Type B pancreatic cell (in vitro differentiated cells): Measurements from ENCODE around the gene ZFPL1. TPM values are rescaled to one million over a fixed set of nuclear protein-coding genes. Genes with fewer than 3 reads are reported as not detected.

ENCODE experiments used
- DNase-seq: peaks from one replicate; pipeline ENCODE4 v3.0.0; 2021; ENCODE audit warnings: mixed read lengths; ENCODE audit not compliant: unreplicated experiment; ENCODE audit errors: extremely low spot score
- H3K27ac Mint-ChIP-seq: 2 replicates; pipeline ENCODE4 v1.8.0; 2021; ENCODE audit warnings: mild to moderate bottlenecking, mixed read lengths
- H3K27me3 Mint-ChIP-seq: 2 replicates; pipeline ENCODE4 v1.8.0; 2021; ENCODE audit warnings: mixed read lengths
- H3K36me3 Mint-ChIP-seq: 2 replicates; pipeline ENCODE4 v1.8.0; 2021; ENCODE audit warnings: mixed read lengths
- H3K4me1 Mint-ChIP-seq: one replicate; pipeline ENCODE4 v1.8.0; 2021; ENCODE audit warnings: mixed read lengths; ENCODE audit not compliant: unreplicated experiment
- H3K4me3 Mint-ChIP-seq: 2 replicates; pipeline ENCODE4 v1.8.0; 2021; ENCODE audit warnings: mild to moderate bottlenecking, mixed read lengths
- H3K9me3 Mint-ChIP-seq: 2 replicates; pipeline ENCODE4 v1.8.0; 2021; ENCODE audit warnings: mixed read lengths
- total RNA-seq: library from RNA; stranded (reverse); gene quantifications from 2 replicates; pipeline ENCODE4 v1.2.1, GENCODE V29; 2021; ENCODE audit warnings: low replicate concordance
- TF ChIP-seq, protein P1 (sequence below): fragments of 200-600 bp; sonication (generic); conservative IDR thresholded peaks from 2 replicates; pipeline ENCODE4 v1.5.0; 2021; ENCODE audit warnings: antibody characterized with exemption, mild to moderate bottlenecking

Gene ZFPL1
- total RNA-seq, 1 donor from 2014 or later: 35.9 TPM

DNA sequence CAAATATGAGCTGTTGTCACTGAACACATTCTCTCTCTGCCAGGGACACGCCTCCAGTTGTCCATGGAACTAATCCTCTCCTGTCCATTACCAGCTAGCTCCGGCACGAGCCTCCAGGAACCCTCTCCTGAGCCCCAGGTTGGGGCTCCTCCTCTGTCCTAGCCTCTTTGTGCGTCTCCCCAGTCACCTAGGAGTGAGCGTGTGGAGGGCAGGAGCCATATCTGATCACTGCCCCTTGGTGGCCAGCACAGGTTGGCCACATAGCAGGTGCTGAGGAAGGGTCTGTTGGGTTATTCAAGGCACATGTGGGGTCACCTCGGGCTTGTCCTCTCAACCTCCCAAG lies 47.8 kb downstream of the ZFPL1 start:
- TF ChIP-seq, protein P1, sequence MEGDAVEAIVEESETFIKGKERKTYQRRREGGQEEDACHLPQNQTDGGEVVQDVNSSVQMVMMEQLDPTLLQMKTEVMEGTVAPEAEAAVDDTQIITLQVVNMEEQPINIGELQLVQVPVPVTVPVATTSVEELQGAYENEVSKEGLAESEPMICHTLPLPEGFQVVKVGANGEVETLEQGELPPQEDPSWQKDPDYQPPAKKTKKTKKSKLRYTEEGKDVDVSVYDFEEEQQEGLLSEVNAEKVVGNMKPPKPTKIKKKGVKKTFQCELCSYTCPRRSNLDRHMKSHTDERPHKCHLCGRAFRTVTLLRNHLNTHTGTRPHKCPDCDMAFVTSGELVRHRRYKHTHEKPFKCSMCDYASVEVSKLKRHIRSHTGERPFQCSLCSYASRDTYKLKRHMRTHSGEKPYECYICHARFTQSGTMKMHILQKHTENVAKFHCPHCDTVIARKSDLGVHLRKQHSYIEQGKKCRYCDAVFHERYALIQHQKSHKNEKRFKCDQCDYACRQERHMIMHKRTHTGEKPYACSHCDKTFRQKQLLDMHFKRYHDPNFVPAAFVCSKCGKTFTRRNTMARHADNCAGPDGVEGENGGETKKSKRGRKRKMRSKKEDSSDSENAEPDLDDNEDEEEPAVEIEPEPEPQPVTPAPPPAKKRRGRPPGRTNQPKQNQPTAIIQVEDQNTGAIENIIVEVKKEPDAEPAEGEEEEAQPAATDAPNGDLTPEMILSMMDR: no peak
- DNase-seq: no peak
- Mint-ChIP-seq H3K9me3 (no peaks in the 10 kb centered on the region), H3K36me3 (no peaks in the 10 kb centered on the region), H3K27me3 (no peaks in the 10 kb centered on the region), H3K4me1 (peaks cover 22% of the 10 kb centered on the region), H3K27ac (no peak overlapping the region), H3K4me3 (peak overlapping the region; percentile 25)

DNA sequence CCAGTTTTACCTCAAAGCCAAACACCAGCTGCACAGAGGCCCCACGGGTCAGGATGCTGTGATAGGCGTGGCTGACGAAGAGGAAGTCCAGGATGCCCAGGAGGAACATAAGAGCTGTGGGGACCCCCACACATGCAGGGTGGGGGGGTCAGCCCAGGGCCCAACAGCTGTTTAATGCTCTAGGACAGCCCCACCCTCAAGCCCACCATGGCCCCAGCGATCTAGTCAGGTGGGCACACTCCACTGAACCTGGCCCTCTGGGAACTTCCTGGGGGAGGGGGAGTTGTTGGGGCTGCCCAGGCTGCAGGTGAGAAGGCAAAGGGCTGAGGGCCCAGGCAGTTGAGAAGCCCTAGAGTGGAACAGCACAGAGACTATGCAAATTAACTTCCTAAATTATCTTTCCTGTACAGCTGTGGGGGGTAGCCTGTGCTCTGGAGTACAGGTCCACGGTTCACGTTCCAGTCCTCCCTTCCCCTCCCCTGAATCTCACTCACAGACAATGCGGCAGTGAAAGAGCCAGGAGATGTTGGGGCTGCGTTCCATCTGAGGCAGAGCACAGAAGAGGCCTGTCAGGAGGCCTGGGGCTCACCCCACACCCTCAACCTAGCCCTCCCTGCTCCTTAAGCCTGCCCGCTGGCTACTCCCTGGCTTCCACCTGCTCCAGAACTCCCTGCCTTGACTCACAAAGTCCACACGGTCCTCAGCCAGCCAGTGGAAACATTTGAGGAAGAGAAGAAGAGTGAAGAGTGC lies 48.4 kb downstream of the ZFPL1 start:
- peak overlapping the region; percentile 97 for H3K4me3 Mint-ChIP-seq
- H3K9me3 Mint-ChIP-seq: no peaks in the 10 kb centered on the region
- peak overlapping the region; percentile 100 for H3K27ac Mint-ChIP-seq
- no peaks in the 10 kb centered on the region for H3K36me3 Mint-ChIP-seq
- peaks cover 22% of the 10 kb centered on the region for H3K4me1 Mint-ChIP-seq
- no peak for DNase-seq
- H3K27me3 Mint-ChIP-seq: no peaks in the 10 kb centered on the region
- TF ChIP-seq, protein P1: no peak

DNA sequence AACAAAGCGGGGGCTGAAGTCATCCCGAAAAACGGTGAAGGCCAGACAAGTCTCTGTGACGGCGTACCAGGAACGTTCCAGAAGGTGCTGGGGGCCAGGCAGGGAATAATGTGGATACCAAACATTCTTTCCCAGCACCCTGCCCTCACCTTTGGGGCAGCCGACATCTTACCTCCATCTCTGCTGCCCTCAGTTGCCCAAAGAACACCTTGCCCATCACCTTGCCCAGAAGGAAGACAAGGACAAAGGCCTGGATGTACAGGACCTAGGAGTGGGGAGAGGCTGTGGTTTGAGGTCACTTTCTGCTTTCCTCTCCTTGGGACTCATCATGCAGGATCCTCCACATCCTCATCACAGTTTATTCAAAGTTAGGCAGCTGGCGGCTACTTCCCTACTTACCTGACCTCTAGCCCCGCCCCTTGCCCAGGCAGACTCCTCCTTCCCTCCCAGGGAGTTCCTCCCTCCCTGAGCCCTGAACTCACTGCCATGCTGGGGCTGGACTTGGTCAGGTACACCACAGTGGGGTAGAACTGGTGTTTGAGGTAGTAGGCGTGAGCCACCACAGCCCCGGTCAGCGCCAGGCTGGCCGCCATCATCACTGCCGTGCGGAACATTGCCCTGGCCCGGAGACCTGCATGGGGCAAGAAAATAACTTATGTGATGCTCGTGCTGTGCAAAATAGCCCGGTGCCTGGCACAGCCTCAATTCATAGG lies 49.1 kb downstream of the ZFPL1 start:
- no peaks in the 10 kb centered on the region for H3K27me3 Mint-ChIP-seq
- H3K27ac Mint-ChIP-seq: peak overlapping the region; percentile 100
- no peaks in the 10 kb centered on the region for H3K36me3 Mint-ChIP-seq
- peak overlapping the region; percentile 97 for H3K4me3 Mint-ChIP-seq
- peaks cover 22% of the 10 kb centered on the region for H3K4me1 Mint-ChIP-seq
- no peaks in the 10 kb centered on the region for H3K9me3 Mint-ChIP-seq
- TF ChIP-seq, protein P1: no peak
- DNase-seq: no peak

DNA sequence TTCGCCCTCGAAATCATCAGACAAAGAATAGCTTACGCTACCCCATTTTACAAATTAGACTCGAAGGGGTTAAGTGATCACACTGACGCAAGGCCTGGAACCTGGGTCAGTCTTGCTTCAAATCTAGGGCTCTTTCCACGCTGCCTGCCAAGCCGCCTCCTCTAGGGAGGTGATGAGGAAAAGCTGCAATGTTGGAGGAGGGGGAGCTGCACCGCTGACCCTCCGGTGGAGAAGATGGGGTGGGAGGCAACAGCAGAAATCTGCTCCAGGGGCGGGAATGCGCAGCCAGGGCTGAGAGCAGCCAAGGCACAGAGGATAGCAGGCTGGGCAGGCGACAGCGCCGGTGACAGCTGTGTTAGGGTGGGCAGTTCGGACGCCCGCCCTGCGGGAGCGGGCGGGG lies 49.7 kb downstream of the ZFPL1 start:
- H3K4me1 Mint-ChIP-seq: peaks cover 22% of the 10 kb centered on the region
- no peaks in the 10 kb centered on the region for H3K27me3 Mint-ChIP-seq
- H3K9me3 Mint-ChIP-seq: no peaks in the 10 kb centered on the region
- no peaks in the 10 kb centered on the region for H3K36me3 Mint-ChIP-seq
- TF ChIP-seq, protein P1: no peak
- H3K4me3 Mint-ChIP-seq: peak overlapping the region; percentile 97
- DNase-seq: no peak
- peak overlapping the region; percentile 100 for H3K27ac Mint-ChIP-seq

DNA sequence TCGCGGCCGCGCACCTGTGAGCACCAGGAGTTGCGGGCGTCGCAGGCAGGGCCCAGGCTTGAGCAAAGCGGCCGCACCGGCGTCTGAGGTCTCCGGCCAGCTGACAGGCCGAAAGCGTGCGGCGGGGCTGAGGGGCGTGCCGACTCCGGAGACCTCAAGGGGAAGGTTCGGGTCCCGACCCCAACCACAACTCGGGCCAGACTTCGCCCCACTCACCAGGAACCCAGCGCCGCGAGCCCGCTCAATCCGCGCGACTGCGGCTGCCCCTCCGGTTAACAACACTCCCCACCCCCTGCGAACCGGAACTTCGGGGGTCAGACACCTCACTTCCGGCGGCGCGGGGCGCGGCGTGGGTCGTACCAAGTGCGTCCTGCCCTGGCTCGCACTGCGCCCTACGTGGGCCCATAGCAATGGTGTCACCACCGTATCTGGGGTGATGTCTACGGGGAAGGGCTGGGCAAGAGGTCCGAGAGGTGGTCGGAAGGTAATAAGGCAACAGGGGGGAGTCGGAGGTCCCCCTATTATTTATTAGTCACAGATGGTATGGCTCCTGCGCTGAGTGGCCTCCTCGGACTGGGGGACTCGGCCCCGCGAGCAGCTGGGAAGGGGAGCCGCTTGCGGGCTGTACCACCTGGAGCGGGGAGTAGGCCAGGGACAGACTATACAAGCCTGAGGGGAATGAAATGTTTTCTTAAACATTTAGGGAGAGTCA lies 50.4 kb downstream of the ZFPL1 start, which contains the start of gene SYVN1:
Gene SYVN1 (minus strand): TSS at position 280 of the 712 bp plus-strand sequence. CDS start 918 bp downstream, outside the sequence.
- no peaks in the 10 kb centered on the region for H3K36me3 Mint-ChIP-seq
- H3K27me3 Mint-ChIP-seq: no peaks in the 10 kb centered on the region
- peak within 1 kb of the TSS; percentile 100 for H3K27ac Mint-ChIP-seq
- DNase-seq: peak; percentile 90
- no peaks in the 10 kb centered on the region for H3K9me3 Mint-ChIP-seq
- TF ChIP-seq, protein P1: no peak
- peaks cover 22% of the 10 kb centered on the region for H3K4me1 Mint-ChIP-seq
- H3K4me3 Mint-ChIP-seq: peak within 1 kb of the TSS; percentile 97
